Memory B cell (primary cell): Measurements from ENCODE around the gene SLC23A3.
A peak's percentile ranks its signal among the peaks of the same experiment; 100 is the strongest.
"Not testable (repeated sequence)": the region's sequence is repeated elsewhere in the genome, so short reads cannot be mapped to it uniquely, and the experiment has no call there.

ENCODE experiments used
- ATAC-seq: fragments of 150-1000 bp; cut with Tn5 transposase; 2 replicates; pipeline ENCODE4 v1.10.0; 2021; ENCODE audit warnings: low read depth, mild to moderate bottlenecking, moderate library complexity
- DNase-seq, 2 donors: peaks; one replicate each; pipeline ENCODE4 v3.0.0; 2022; ENCODE audit warnings: low spot score in 2 of 2
- H3K27ac Mint-ChIP-seq: one replicate; pipeline ENCODE4 v1.8.0; 2022; ENCODE audit warnings: mild to moderate bottlenecking, moderate library complexity, mixed read lengths
- H3K27me3 Mint-ChIP-seq: one replicate; pipeline ENCODE4 v1.8.0; 2022; ENCODE audit warnings: mixed read lengths
- H3K36me3 Mint-ChIP-seq: one replicate; pipeline ENCODE4 v1.8.0; 2022; ENCODE audit warnings: mild to moderate bottlenecking, mixed read lengths
- H3K4me1 Mint-ChIP-seq: one replicate; pipeline ENCODE4 v1.8.0; 2022; ENCODE audit warnings: mixed read lengths
- H3K4me3 Mint-ChIP-seq: one replicate; pipeline ENCODE4 v1.8.0; 2022; ENCODE audit warnings: mild to moderate bottlenecking, moderate library complexity, mixed read lengths
- H3K9me3 Mint-ChIP-seq: one replicate; pipeline ENCODE4 v1.8.0; 2022; ENCODE audit warnings: mixed read lengths

Gene SLC23A3

DNA sequence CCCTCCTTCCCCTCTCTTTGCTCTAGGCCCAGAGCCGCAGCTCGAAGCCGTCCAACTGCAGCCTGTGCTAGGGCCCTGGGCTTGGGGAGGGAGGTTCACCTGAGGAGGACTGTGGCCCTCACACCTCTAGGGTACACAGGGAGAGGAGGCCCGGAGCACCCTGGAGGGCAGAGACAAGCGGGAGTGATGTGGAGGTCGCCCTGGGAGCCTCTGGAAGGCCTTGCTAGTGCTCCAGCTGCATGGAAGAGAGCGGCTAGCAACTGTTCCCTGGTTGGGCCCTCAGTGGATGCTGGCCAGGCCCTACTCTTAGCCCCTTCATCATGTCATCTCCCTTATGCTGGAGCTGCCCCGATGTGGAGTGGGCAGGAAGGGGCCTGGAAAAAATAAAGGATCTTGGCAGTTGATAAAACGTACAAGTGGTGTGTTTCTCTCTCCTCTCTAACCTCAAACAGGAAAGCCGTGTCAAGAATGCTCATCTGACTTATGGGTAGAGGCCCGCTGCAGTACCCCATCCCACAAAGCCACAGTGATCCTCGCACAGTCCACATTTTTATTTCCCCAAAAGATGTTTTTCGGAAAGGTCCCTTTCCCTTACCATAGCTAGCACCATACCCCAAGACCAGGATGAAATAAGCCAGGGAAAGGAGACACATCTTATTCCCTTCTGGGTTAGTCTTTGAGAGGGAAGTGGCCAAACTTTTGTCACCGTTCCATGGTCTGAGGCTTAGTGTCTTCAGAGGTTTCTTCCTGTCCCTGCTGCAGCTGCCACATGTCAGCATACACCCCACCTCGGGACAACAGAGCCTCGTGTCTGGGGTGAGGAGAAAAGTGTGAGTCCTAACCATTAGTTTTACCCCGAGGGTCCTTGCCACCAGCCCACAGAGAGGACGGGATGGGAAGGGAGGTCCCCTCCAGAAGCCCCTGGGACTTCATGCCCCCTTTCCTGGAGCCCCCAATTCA, 39.7 kb upstream of the SLC23A3 start:
- Mint-ChIP-seq H3K36me3 (peaks cover 3% of the 10 kb centered on the region), H3K27ac (peak overlapping the region; percentile 28), H3K27me3 (no peaks in the 10 kb centered on the region), H3K4me1 (peaks cover 19% of the 10 kb centered on the region), H3K9me3 (no peaks in the 10 kb centered on the region), H3K4me3 (no peak overlapping the region)
- ATAC-seq (no peak), DNase-seq (no peak)

DNA sequence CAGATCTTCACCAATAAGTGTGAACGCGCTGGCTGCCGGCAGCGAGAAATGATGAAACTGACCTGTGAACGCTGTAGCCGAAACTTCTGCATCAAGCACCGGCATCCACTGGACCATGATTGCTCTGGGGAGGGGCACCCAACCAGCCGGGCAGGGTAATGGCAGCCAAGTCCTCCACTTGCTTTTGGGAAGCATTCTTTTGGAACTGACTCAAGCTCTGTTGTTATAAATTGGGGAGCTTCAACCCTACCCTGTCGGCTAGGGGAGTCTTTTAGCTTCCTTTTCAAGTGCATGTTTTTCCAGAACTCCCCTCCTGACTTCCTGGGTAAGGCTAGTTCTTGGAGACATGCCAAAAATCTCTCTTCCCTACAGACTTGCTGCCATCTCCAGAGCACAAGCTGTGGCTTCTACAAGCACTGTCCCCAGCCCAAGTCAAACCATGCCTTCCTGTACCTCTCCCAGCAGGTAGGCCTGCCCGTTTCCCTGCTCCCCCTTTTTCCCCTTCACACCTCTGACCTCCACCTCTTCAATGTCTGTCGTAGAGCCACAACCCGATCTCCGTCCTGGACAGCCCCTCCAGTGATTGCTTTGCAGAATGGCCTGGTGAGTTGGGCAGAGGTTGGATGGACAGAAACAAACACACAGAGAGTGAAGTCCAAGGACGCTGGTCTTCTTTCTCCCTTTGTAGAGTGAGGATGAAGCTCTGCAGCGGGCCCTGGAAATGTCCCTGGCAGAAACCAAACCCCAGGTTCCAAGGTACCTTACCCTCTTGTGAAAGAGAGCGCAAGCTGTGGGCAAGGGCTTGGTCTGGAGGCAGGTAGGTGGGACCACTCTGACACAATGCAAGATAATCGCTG, 38.3 kb upstream of the SLC23A3 start:
- Mint-ChIP-seq H3K4me3 (peak overlapping the region; percentile 82), H3K9me3 (no peaks in the 10 kb centered on the region), H3K27me3 (no peaks in the 10 kb centered on the region), H3K4me1 (peaks cover 19% of the 10 kb centered on the region), H3K36me3 (no peaks in the 10 kb centered on the region), H3K27ac (no peak overlapping the region)
- no peak for DNase-seq
- ATAC-seq, result no peak

DNA sequence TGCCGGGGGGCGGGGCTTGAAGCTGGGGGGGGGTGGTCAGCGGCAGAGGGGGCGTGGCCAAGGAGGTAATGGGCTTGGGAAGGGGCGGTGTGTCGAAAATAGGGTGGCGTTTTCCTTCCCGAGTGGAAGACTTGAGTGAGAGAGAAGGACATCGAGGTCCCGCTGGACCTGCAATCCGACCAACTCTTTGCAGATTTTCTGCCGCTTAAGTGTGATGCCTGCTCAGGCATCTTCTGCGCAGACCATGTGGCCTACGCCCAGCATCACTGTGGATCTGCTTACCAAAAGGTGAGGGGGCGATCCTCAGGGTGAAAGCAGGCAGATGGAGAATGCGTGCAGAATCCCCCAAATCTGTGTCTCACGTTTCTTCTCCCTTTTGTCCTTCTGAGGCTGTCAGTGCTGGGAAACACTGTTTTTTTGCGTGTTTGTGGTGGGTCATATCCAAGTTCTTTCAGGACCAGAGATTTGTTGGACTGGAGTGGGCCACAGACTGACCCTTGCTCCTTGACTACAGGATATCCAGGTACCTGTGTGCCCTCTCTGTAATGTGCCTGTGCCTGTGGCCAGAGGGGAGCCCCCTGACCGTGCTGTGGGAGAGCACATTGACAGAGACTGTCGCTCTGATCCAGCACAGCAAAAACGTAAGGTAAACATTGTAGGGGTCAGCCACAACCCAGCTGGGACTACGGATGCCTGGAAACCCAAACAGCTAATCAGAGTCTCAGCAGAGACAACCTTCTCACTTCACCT, 37.5 kb upstream of the SLC23A3 start:
- Mint-ChIP-seq H3K4me1 (peaks cover 19% of the 10 kb centered on the region), H3K36me3 (no peaks in the 10 kb centered on the region), H3K27me3 (no peaks in the 10 kb centered on the region)

DNA sequence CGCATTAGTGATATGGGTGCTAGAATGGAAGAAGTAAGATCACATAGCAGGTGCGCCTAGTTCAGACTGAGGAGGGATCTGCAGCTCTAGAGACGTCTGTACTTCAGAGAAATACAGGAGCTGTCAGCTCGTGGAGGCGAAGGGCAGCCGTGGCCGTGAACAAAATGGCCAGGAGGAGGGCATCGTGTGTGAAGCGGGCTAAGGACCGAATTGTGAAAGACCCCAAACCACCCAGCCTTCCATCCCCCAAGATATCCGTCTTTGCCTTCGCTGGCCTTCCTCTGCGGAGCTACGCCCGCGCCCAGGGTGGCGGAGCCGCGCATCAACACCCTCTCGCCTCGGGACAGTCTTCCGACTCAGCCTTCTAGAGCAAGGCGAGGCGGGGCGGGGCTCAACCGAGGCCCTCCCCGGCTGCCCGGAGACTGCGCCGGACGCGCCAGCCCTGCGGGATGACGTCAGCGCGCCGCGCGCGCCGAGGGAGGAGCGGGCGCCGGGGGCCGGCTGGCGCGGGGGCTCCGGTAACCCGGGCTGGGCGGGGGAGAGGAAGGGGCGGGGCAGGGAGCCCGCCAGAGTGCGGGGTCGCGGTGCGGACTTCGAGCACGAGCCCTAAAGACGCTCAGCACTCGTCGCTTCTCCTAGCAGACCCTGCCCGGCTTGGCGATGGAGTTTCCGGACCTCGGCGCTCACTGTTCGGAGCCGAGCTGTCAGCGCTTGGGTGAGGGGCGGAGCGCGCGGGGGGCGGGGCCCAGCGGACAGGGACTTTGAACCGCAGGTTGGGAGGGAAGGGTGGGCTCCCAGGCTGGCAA, 36.7 kb upstream of the SLC23A3 start, which contains the start of gene ZFAND2B:
TSS of gene ZFAND2B (plus strand) at position 455 of the 806 bp plus-strand sequence. CDS start at position 661, 206 bp downstream.
- DNase-seq, result peak; percentile 94 to 96
- no peaks in the 10 kb centered on the region for H3K27me3 Mint-ChIP-seq
- no peaks in the 10 kb centered on the region for H3K36me3 Mint-ChIP-seq
- H3K4me1 Mint-ChIP-seq, result peaks cover 16% of the 10 kb centered on the region
- no peaks in the 10 kb centered on the region for H3K9me3 Mint-ChIP-seq
- H3K27ac Mint-ChIP-seq, result peak within 1 kb of the TSS; percentile 86
- ATAC-seq, result peak; percentile 91
- peak within 1 kb of the TSS; percentile 82 for H3K4me3 Mint-ChIP-seq

More for the DNA sequence above, 37.5 kb upstream of the SLC23A3 start:
- Mint-ChIP-seq H3K27ac (peak overlapping the region; percentile 86), H3K9me3 (no peaks in the 10 kb centered on the region), H3K4me3 (peak overlapping the region; percentile 82)
- no peak for ATAC-seq
- no peak for DNase-seq

DNA sequence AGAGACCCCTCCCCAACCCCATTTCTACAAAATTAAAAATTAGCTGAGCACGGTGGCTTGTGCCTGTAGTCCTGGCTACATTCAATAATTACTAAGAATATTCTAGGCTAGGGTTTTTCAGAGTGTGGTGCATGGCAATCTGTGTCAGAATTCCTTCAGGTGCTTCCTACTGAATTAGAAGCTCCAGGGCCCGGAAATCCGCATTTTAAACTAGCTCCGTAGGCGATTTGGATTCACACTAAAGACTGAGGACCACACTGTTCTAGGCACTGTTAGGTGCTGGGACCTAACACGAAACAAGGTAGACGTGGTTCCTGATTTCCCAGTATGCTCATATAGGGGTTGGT, 36.1 kb upstream of the SLC23A3 start:
- Mint-ChIP-seq H3K4me1 (peaks cover 13% of the 10 kb centered on the region), H3K9me3 (no peaks in the 10 kb centered on the region), H3K4me3 (peak overlapping the region; percentile 82), H3K36me3 (no peaks in the 10 kb centered on the region), H3K27me3 (no peaks in the 10 kb centered on the region), H3K27ac (peak overlapping the region; percentile 86)
- ATAC-seq (no peak), DNase-seq (no peak)

DNA sequence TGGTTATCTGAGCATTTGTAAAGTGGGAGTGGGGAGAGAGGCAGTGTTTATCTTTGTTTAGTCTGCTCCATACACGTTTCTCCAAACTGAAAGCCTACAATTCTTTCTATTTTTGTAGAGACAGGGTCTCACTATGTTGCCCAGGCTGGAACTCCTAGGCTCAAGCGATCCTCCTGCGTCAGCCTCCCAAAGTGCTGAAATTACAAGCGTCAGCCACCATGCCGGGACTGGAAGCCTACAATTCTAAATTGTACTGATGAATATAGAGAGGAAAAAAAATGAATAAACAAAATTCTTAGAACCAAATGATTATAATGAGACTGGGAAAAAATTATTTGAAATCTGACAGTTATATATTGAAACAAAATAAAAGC, 35.3 kb upstream of the SLC23A3 start:
- no peak overlapping the region for H3K4me3 Mint-ChIP-seq
- DNase-seq, result no peak
- no peaks in the 10 kb centered on the region for H3K36me3 Mint-ChIP-seq
- no peak for ATAC-seq
- H3K27me3 Mint-ChIP-seq, result no peaks in the 10 kb centered on the region
- H3K27ac Mint-ChIP-seq, result no peak overlapping the region
- H3K9me3 Mint-ChIP-seq, result no peaks in the 10 kb centered on the region
- H3K4me1 Mint-ChIP-seq, result peaks cover 13% of the 10 kb centered on the region

DNA sequence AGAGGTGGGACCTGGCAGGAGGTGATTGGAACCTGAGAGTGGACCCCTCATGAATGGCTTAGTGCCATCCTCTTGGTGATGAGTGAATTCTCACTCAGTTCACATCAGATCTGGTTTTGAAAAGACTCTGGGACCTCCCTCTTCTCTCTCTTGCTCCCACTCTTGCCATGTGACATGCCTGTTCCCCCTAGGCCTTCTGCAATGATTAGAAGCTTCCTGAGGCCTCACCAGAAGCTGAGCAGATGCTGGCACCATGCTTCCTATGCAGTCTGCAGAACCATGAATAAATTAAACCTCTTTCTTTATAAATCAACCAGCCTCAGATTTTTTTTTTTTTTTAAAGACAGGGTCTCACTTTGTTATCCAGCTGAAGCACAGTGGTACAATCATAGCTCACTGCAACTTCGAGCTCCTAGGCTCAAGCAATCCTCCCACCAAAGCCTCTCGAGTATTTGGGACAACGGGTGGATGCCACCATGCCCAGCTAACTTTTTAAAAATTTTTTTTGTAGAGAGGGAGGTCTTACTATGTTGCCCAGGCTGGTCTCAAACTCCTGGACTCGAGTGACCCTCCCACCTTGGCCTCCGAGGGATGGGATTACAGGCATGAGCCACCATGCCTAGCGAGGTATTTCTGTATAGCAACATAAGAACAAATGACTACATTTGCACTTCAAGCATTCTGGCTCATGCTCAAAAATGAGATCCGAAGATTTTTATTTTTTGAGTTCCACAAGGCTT, 34.8 kb upstream of the SLC23A3 start:
- no peak for ATAC-seq
- H3K27me3 Mint-ChIP-seq, result peaks cover under 1% of the 10 kb centered on the region
- H3K27ac Mint-ChIP-seq, result no peak overlapping the region
- DNase-seq, result no peak
- H3K4me3 Mint-ChIP-seq, result no peak overlapping the region
- H3K4me1 Mint-ChIP-seq, result peaks cover 13% of the 10 kb centered on the region
- no peaks in the 10 kb centered on the region for H3K36me3 Mint-ChIP-seq
- H3K9me3 Mint-ChIP-seq, result no peaks in the 10 kb centered on the region

DNA sequence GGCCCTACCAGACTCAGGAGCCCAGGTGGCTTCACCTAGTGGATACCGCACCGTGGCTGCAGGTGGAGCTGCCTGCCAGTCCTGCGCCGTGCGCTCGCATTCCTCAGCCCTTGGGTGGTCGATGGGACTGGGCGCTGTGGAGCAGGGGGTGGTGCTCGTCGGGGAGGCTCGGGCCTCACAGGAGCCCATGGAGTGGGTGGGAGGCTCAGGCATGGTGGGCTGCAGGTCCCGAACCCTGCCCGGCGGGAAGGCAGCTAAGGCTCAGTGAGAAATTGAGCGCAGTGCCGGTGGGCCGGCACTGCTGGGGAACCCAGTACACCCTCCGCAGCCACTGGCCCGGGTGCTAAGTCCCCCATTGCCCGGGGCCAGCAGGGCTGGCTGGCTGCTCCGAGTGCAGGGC, 31.5 kb upstream of the SLC23A3 start:
- not testable (repeated sequence) for H3K27me3 Mint-ChIP-seq

DNA sequence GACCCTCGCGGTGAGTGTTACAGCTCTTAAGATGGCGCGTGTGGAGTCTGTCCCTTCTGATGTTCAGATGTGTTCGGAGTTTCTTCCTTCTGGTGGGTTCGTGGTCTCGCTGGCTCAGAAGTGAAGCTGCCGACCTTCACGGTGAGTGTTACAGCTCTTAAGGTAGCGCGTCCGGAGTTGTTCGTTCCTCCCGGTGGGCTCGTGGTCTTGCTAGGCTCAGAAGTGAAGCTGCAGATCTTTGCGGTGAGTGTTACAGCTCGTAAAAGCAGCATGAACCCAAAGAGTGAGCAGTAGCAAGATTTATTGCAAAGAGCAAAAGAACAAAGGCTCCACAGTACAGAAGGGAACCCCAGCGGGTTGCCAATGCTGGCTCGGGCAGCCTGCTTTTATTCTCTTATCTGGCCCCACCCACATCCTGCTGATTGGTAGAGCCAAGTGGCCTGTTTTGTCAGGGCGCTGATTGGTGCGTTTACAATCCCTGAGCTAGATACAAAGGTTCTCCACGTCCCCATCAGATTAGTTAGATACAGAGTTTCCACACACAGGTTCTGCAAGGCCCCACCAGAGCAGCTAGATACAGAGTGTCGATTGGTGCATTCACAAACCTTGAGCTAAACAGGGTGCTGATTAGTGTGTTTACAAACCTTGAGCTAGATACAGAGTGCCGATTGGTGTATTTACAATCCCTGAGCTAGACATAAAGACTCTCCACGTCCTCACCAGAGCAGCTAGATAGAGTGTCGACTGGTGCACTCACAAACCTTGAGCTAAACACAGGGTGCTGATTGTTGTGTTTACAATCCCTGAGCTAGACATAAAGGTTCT, 30.9 kb upstream of the SLC23A3 start:
- not testable (repeated sequence) for H3K4me1 Mint-ChIP-seq, DNase-seq, H3K27ac Mint-ChIP-seq, ATAC-seq, H3K27me3 Mint-ChIP-seq, H3K4me3 Mint-ChIP-seq, H3K9me3 Mint-ChIP-seq, H3K36me3 Mint-ChIP-seq

More for the DNA sequence above, 31.5 kb upstream of the SLC23A3 start:
- H3K9me3 Mint-ChIP-seq, H3K4me3 Mint-ChIP-seq, H3K36me3 Mint-ChIP-seq, DNase-seq, H3K4me1 Mint-ChIP-seq, H3K27ac Mint-ChIP-seq, ATAC-seq: not testable (repeated sequence)

DNA sequence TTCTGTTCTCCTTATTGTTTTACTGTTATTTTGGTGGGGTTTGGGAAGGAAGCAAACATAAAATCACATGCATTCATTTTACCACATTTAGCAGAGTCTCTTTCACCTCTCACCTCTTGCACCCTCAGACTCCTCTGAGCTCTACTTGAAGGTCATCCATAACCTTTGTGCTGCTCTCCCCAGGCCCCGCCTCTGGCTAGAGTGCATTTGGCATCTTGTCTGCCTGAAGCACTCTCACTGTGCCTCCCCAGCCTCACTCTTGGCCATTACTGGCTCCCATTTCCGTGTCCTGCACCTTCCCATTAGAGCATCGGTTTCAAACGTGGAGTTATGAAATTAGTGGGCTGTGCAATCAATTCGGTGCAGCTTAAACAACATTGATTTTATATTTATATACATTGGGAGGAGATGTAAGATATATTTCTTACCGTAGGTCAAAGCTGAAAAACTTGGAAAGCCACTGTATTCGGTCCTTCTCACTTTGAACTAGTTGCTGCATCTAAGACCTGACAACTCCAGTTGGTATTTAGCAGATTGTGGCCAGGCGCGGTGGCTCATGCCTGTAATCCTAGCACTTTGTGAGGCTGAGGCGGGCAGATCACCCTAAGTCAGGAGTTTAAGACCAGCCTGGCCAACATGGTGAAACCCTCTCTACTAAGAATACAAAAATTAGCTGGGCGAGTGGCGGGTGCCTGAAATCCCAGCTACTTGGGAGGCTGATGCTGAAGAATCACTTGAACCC, 29.8 kb upstream of the SLC23A3 start:
- Mint-ChIP-seq H3K36me3 (no peaks in the 10 kb centered on the region), H3K9me3 (no peaks in the 10 kb centered on the region), H3K4me3 (no peak overlapping the region), H3K4me1 (no peaks in the 10 kb centered on the region), H3K27me3 (peaks cover 11% of the 10 kb centered on the region), H3K27ac (no peak overlapping the region)
- no peak for ATAC-seq
- no peak for DNase-seq

DNA sequence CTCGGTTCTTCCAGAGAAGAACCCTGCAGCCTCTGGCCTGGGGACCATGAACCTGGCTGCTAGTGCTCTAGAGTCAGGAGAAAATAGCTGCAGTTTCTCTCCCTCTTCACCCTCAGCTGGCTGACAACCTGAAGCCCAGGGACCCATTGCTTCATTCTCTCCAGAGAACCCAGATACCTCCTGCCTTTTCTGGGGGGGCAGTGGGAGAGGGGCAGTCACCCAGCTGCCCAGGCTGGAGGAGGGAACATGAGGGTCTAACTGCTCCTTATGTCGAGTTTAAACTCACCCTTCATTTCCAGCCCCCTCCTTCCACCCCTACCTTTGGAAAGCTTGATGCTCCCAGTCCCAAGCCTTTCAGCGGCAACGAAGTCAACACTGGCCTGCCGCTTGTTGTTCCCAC, 29.1 kb upstream of the SLC23A3 start:
- H3K27ac Mint-ChIP-seq, result no peak overlapping the region
- H3K4me1 Mint-ChIP-seq, result no peaks in the 10 kb centered on the region
- H3K4me3 Mint-ChIP-seq, result no peak overlapping the region
- DNase-seq, result no peak
- no peaks in the 10 kb centered on the region for H3K9me3 Mint-ChIP-seq
- H3K27me3 Mint-ChIP-seq, result peaks cover 11% of the 10 kb centered on the region
- no peak for ATAC-seq
- H3K36me3 Mint-ChIP-seq, result no peaks in the 10 kb centered on the region
